ENCODE data around the gene SNX10. TPM values are rescaled to one million over a fixed set of nuclear protein-coding genes. Genes with fewer than 3 reads are reported as not detected.

The SNX10 gene
- total RNA-seq, 2 donors from 2014 or later: 0.96 to 3.3 TPM

GRCh38 chr7:26311798-26312197 lies 20.1 kb downstream of the SNX10 start:
- H3K36me3 ChIP-seq: no peaks in the 10 kb centered on the region
- TF ChIP-seq, protein P1, sequence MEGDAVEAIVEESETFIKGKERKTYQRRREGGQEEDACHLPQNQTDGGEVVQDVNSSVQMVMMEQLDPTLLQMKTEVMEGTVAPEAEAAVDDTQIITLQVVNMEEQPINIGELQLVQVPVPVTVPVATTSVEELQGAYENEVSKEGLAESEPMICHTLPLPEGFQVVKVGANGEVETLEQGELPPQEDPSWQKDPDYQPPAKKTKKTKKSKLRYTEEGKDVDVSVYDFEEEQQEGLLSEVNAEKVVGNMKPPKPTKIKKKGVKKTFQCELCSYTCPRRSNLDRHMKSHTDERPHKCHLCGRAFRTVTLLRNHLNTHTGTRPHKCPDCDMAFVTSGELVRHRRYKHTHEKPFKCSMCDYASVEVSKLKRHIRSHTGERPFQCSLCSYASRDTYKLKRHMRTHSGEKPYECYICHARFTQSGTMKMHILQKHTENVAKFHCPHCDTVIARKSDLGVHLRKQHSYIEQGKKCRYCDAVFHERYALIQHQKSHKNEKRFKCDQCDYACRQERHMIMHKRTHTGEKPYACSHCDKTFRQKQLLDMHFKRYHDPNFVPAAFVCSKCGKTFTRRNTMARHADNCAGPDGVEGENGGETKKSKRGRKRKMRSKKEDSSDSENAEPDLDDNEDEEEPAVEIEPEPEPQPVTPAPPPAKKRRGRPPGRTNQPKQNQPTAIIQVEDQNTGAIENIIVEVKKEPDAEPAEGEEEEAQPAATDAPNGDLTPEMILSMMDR (IDR thresholded peaks at IDR 0.05): no peak
- H3K4me1 ChIP-seq: no peaks in the 10 kb centered on the region
- H3K27me3 ChIP-seq: no peaks in the 10 kb centered on the region
- H3K4me3 ChIP-seq: no peak overlapping the region
- H3K27ac ChIP-seq: no peak overlapping the region
- no peak for DNase-seq (ENCODE audit: low spot score)
- no peaks in the 10 kb centered on the region for H3K9me3 ChIP-seq

- Histone ChIP-seq H3K9me3 (no peaks in the 10 kb centered on the region), H3K27me3 (no peaks in the 10 kb centered on the region), H3K4me3 (no peak overlapping the region), H3K27ac (no peak overlapping the region), H3K36me3 (no peaks in the 10 kb centered on the region), H3K4me1 (no peaks in the 10 kb centered on the region)
- TF ChIP-seq, protein P1 (IDR thresholded peaks at IDR 0.05): no peak
- DNase-seq (ENCODE audit: low spot score): no peak
These were observed 25.5 kb downstream of the SNX10 start for GRCh38 chr7:26317211-26317610.

DNA sequence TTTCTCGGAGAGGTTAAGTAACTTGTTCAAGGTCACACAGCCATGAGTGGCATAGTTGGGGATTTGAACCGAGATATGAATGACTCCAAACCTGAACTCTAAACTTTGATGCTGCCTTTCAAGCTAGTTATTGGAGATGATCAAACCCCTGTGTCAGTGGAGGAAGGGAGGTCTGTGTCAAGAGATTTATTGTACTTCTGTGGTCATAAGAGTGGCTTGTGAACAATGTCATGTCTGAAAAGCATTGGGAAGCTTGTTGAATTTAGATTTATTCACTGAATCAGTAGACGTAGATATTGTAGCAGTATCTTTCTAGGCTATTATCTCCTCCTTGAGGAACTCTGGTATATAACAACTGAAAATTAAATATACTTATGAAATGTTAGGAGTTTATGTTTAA lies 27.3 kb downstream of the SNX10 start:
- Histone ChIP-seq H3K9me3 (no peaks in the 10 kb centered on the region), H3K27me3 (no peaks in the 10 kb centered on the region), H3K4me1 (no peaks in the 10 kb centered on the region), H3K27ac (no peak overlapping the region), H3K36me3 (no peaks in the 10 kb centered on the region), H3K4me3 (no peak overlapping the region)
- TF ChIP-seq, protein P1 (IDR thresholded peaks at IDR 0.05): no peak
- DNase-seq (ENCODE audit: low spot score): no peak

DNA sequence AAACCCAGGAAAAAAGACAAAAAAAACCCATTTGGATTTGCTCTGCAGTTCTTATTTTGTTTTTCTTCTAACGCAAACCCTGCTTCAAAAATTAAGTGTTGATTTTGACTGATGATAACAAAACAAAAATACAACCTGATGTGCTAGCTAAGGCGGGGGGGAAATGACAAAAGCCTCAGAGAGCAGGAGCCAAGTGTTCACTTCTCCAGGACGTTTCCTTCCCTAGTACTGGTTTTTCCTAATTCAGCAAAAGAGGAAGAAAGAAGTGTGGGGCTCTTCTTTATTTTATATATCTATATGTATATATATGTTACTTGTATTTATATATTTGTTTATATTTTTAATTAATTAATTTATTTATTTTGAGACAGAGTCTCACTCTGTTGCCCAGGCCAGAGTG lies 28.0 kb downstream of the SNX10 start:
- DNase-seq (ENCODE audit: low spot score): no peak
- no peak overlapping the region for H3K4me3 ChIP-seq
- TF ChIP-seq, protein P1 (IDR thresholded peaks at IDR 0.05): no peak
- no peaks in the 10 kb centered on the region for H3K9me3 ChIP-seq
- no peak overlapping the region for H3K27ac ChIP-seq
- no peaks in the 10 kb centered on the region for H3K27me3 ChIP-seq
- no peaks in the 10 kb centered on the region for H3K36me3 ChIP-seq
- no peaks in the 10 kb centered on the region for H3K4me1 ChIP-seq

DNA sequence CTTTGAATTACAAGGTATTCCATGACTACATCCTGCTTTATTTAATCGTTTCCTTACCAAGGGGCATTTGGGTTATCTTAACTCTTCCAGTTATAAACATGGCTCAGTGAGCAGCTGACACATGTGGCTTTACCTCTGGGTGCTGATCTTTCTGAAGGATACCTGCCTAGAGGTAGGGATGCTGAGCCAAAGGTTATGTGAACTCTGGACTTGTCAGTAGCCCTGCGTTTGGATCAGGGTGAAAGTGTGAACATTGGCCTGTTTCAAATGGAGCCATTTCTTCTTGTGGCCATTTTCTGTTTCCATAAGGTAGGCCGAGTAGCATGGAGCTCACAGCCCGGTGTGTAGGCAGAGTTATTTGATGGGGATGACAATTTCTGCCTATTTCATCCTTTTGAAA lies 29.2 kb downstream of the SNX10 start:
- DNase-seq (ENCODE audit: low spot score): no peak
- no peaks in the 10 kb centered on the region for H3K9me3 ChIP-seq
- H3K4me1 ChIP-seq: no peaks in the 10 kb centered on the region
- H3K27ac ChIP-seq: no peak overlapping the region
- no peak overlapping the region for H3K4me3 ChIP-seq
- H3K27me3 ChIP-seq: no peaks in the 10 kb centered on the region
- H3K36me3 ChIP-seq: no peaks in the 10 kb centered on the region
- TF ChIP-seq, protein P1 (IDR thresholded peaks at IDR 0.05): no peak

- no peak overlapping the region for H3K27ac ChIP-seq
- TF ChIP-seq, protein P1 (IDR thresholded peaks at IDR 0.05): no peak
- no peaks in the 10 kb centered on the region for H3K9me3 ChIP-seq
- H3K4me3 ChIP-seq: no peak overlapping the region
- no peaks in the 10 kb centered on the region for H3K27me3 ChIP-seq
- no peaks in the 10 kb centered on the region for H3K36me3 ChIP-seq
- DNase-seq (ENCODE audit: low spot score): no peak
- no peaks in the 10 kb centered on the region for H3K4me1 ChIP-seq
These were observed 29.8 kb downstream of the SNX10 start for GRCh38 chr7:26321435-26321834.

Data from right atrium auricular region (tissue), 2 donors.